Measurements from ENCODE around the gene MPG. TPM values are rescaled to one million over a fixed set of nuclear protein-coding genes. Genes with fewer than 3 reads are reported as not detected.

Gene MPG
- 322 and 423 TPM in 2 replicates for total RNA-seq

GRCh38 chr16:77807-78443 is at the start of gene MPG:
MPG (plus strand) TSS chr16:78225; CDS start chr16:78310, 85 bp downstream.

GRCh38 chr16:53346-54236 is 24.4 kb upstream of the MPG start, which contains the start of the genes POLR3K and SNRNP25:
POLR3K (minus strand) TSS chr16:53608; CDS start chr16:53586, 22 bp downstream.
SNRNP25 (plus strand) TSS chr16:53828; CDS start chr16:54017, 189 bp downstream.

DNA sequence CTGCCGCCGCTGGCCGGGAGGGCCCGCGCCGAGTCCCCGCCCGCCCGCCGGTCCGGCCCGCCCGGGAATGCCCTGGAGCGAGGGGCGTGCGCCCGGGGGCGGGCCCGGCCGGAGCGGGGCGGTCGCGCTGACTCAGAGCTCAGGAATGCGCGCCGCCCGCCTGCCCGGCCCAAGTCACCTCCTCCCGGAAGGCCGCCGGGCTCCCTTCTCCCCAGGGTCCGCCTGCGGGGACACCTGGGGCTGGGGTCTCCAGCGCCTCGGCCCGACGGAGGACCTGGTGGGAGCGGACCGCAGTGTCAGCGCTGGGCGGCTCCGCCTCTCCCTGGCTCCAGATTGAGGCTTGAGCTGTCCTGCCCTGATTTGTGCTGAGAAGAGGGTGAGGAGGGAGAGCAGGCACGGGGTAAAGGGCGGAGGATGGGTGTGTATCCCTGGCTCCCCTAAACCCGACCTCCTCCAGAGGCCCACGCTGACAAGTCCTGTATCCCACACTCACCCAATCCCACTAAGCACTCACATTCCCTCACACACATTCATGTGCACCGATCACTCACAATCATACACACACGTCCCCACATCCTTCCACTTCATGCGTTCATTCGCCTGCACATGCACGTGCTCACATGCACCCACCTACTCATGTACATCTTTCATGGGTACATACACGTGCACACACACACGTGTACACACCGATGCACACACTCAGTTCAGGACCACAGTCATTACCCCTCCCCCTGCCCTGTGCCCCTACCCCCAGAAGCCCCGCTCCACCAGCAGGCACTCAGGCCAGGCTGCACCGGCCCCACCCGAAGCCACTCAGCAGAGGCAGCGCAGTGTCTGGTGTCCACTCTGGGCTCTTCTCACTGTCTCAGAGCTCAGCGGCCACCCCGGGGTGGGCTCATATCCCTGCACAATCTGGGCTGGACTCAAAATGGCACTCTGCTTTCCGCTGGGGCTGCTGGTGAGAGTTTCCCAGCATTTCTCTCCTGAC is 5.2 kb upstream of the MPG start, which contains the start of gene RHBDF1:
TSS of gene RHBDF1 (minus strand) at position 71 of the 988 bp plus-strand sequence. CDS start 7,616 bp downstream, outside the sequence.

Other genes with a start within 250 kb of the MPG start
- 2.7 and 4.9 TPM in 2 replicates for gene POLR3K, start 24.6 kb upstream of the MPG start, total RNA-seq
- 40.6 and 56.9 TPM in 2 replicates for gene SNRNP25, start 24.4 kb upstream of the MPG start, total RNA-seq
- 66.5 and 70.3 TPM in 2 replicates for gene RHBDF1, start 5.6 kb upstream of the MPG start, total RNA-seq
- gene NPRL3, start 60.4 kb downstream of the MPG start, total RNA-seq, result 10.1 and 15.8 TPM in 2 replicates
- gene HBZ, start 74.4 kb downstream of the MPG start, total RNA-seq, result not detected in 2 replicates
- not detected in 2 replicates for gene HBM, start 87.8 kb downstream of the MPG start, total RNA-seq
- not detected in 2 replicates for gene HBA2, start 94.7 kb downstream of the MPG start, total RNA-seq
- gene HBA1, start 98.5 kb downstream of the MPG start, total RNA-seq, result not detected in 2 replicates
- not detected in 2 replicates for gene HBQ1, start 102.2 kb downstream of the MPG start, total RNA-seq
- 23.2 and 39.8 TPM in 2 replicates for gene LUC7L, start 151.2 kb downstream of the MPG start, total RNA-seq
- 85.0 and 122 TPM in 2 replicates for gene FAM234A, start 156.6 kb downstream of the MPG start, total RNA-seq
- under 0.01 and 0.53 TPM in 2 replicates for gene RGS11, start 197.7 kb downstream of the MPG start, total RNA-seq
- not detected in 2 replicates for gene ARHGDIG, start 202.4 kb downstream of the MPG start, total RNA-seq
- not detected in 2 replicates for gene PDIA2, start 204.9 kb downstream of the MPG start, total RNA-seq